Neural progenitor cell (in vitro differentiated cells): Measurements from ENCODE around the gene MATN1.

Source experiments
- CTCF ChIP-seq: fragments of 200-600 bp; sonication (generic); IDR thresholded peaks from 2 replicates; pipeline ENCODE4 v1.5.1; 2017; ENCODE audit warnings: antibody characterized with exemption, mild to moderate bottlenecking
- EZH2 ChIP-seq: fragments of 200-600 bp; sonication (generic); IDR thresholded peaks from 2 replicates; pipeline ENCODE4 v1.6.1; 2017; ENCODE audit warnings: antibody characterized with exemption, mild to moderate bottlenecking, moderate library complexity
- EZH2phosphoT487 ChIP-seq: fragments of 200-600 bp; sonication (generic); IDR thresholded peaks from 2 replicates; pipeline ENCODE4 v1.6.1; 2017; ENCODE audit warnings: antibody characterized with exemption

GRCh38 chr1:30730346-30731108, 7.1 kb upstream of the MATN1 start:
- TF ChIP-seq CTCF (no peak), EZH2 (no peak), EZH2phosphoT487 (no peak)
